Ovary (tissue), 9 donors: ENCODE measurements around the gene OPCML. TPM values are rescaled to one million over a fixed set of nuclear protein-coding genes. Genes with fewer than 3 reads are reported as not detected.

Experiments used
- DNase-seq, 5 donors: peaks; one replicate each; pipeline ENCODE4 v3.0.0-alpha.2; 2019 to 2020
- H3K27ac ChIP-seq, 2 donors: fragments of 200-600 bp; one replicate each; pipeline versions ENCODE4 v1.5.1 to v1.8.0; 2019 to 2022
- H3K27me3 ChIP-seq: fragments of 200-600 bp; one replicate; pipeline ENCODE4 v1.8.0; 2022
- H3K36me3 ChIP-seq: fragments of 200-600 bp; sonication (generic); one replicate; pipeline ENCODE4 v1.5.1; 2019
- H3K4me1 ChIP-seq: one replicate; pipeline ENCODE4 v1.8.1; 2013; ENCODE audit warnings: mild to moderate bottlenecking, moderate library complexity; ENCODE audit not compliant: insufficient read depth
- H3K4me3 ChIP-seq: fragments of 200-600 bp; sonication (generic); one replicate; pipeline ENCODE4 v1.5.1; 2017
- H3K9me3 ChIP-seq, 2 donors: fragments of 200-600 bp in 1 of 2; sonication (generic) in 1 of 2; one replicate each; pipeline versions ENCODE4 v1.5.1 to v1.8.1; 2013 to 2019; ENCODE audit warnings: mild to moderate bottlenecking in 1 of 2, moderate library complexity in 1 of 2
- CTCF ChIP-seq, 3 donors: fragments of 450-650 bp in 2 of 3; fragments of 200-600 bp in 1 of 3; IDR thresholded peaks; one replicate each; pipeline versions ENCODE4 v1.5.1 to v1.8.0; 2016 to 2022; ENCODE audit warnings: antibody characterized with exemption in 3 of 3, mild to moderate bottlenecking in 1 of 3
- EP300 ChIP-seq: sonication (generic); formaldehyde crosslinking; IDR thresholded peaks from one replicate; pipeline ENCODE4 v1.6.1; 2017; ENCODE audit warnings: antibody characterized with exemption
- POLR2A ChIP-seq: fragments of 450-650 bp; IDR thresholded peaks from one replicate; pipeline ENCODE4 v1.6.1; 2017; ENCODE audit warnings: antibody characterized with exemption, mild to moderate bottlenecking, moderate library complexity
- WGBS, 3 donors: extraction: QIAGEN DNeasy Blood & Tissue Kit in 1 of 3; methylation state at CpG; one replicate each; pipeline versions ENCODE4 v1.1.5 to v1.1.7; 2013 to 2017; 5-methylcytosine and 5-hydroxymethylcytosine counted together
- intact Hi-C, 4 donors: fragments of 100-400 bp; cut with DNase I; formaldehyde crosslinking; loops; one replicate each; pipeline versions ENCODE4 v1.11.0 to v1.15.1; 2022 to 2023
- polyA plus RNA-seq, 2 donors: library from polyadenylated mRNA; stranded (reverse); fragments of 200-250 nt in 1 of 2; fragments of 350-450 nt in 1 of 2; fragmentation: Illumina TruSeq in 1 of 2; extraction: RNeasy Lipid Tissue Mini Kit (QIAGEN cat#74804) in 1 of 2; gene quantifications; one replicate each; pipeline ENCODE4 v1.2.3, GENCODE V29; 2013 to 2014
- total RNA-seq, 7 donors: library from RNA; depleted of rRNA in 2 of 7; stranded (reverse); fragments of >200 nt in 2 of 7; fragmentation: NEBNext Ultra II Directional in 3 of 7; extraction: Animal tissue kit (Norgen Biotek cat#: 25700) in 3 of 7; gene quantifications; one replicate each; pipeline versions ENCODE4 v1.1.0 to v1.2.4, GENCODE V29; 2016 to 2023
- donor health status: DM: no; HTN: no; CAD: no; lungs with moderate emphysema.
- donor health status: DM: no; HTN: no; CAD: no.
- donor health status: Bipolar disorder and iron deficiency.
- donor health status: DM: yes; HTN: yes; CAD: no.
- donor health status: DM: no; HTN: no; CAD: no.
- donor health status: DM: yes; HTN: yes; CAD: no.

OPCML gene
- total and polyA plus RNA-seq, 9 donors = under 0.01 to 2.8 (median 0.32) TPM; not detected in 2

GRCh38 chr11:133300666-133301065 lies 231.6 kb downstream of the OPCML start:
- Histone ChIP-seq H3K27ac (no peak overlapping the region), H3K4me1 (no peaks in the 10 kb centered on the region), H3K9me3 (no peaks in the 10 kb centered on the region), H3K36me3 (no peaks in the 10 kb centered on the region), H3K4me3 (no peak overlapping the region), H3K27me3 (no peaks in the 10 kb centered on the region)
- no peak for DNase-seq
- no peak for TF ChIP-seq CTCF (IDR thresholded peaks at IDR 0.05)
- no peak for TF ChIP-seq POLR2A
- TF ChIP-seq EP300 = no peak
- intact Hi-C loops = no loop called here
- 76 to 83% (median 82%) methylated on average over 3 of the region's 3 CpGs for WGBS, 3 donors

- WGBS, 3 donors = 37 to 44% (median 37%) methylated on average over 7 of the region's 7 CpGs
- H3K4me1 ChIP-seq = no peaks in the 10 kb centered on the region
- TF ChIP-seq POLR2A (no peak), CTCF (IDR thresholded peaks at IDR 0.05) (no peak), EP300 (no peak)
- H3K27me3 ChIP-seq = no peaks in the 10 kb centered on the region
- no peaks in the 10 kb centered on the region for H3K9me3 ChIP-seq
- H3K27ac ChIP-seq = no peak overlapping the region
- DNase-seq = no peak
- intact Hi-C loops = no loop called here
- H3K36me3 ChIP-seq = no peaks in the 10 kb centered on the region
- H3K4me3 ChIP-seq = no peak overlapping the region
Measured at GRCh38 chr11:133291780-133292179, 240.5 kb downstream of the OPCML start.

GRCh38 chr11:133285359-133285758 lies 246.9 kb downstream of the OPCML start:
- no peaks in the 10 kb centered on the region for H3K9me3 ChIP-seq
- no peaks in the 10 kb centered on the region for H3K4me1 ChIP-seq
- no peaks in the 10 kb centered on the region for H3K36me3 ChIP-seq
- DNase-seq = no peak
- WGBS, 3 donors = 51 to 62% (median 56%) methylated on average over 6 of the region's 6 CpGs
- no peak overlapping the region for H3K27ac ChIP-seq
- intact Hi-C loops = no loop called here
- no peak overlapping the region for H3K4me3 ChIP-seq
- TF ChIP-seq CTCF (IDR thresholded peaks at IDR 0.05) (no peak), EP300 (no peak), POLR2A (no peak)
- no peaks in the 10 kb centered on the region for H3K27me3 ChIP-seq

DNA sequence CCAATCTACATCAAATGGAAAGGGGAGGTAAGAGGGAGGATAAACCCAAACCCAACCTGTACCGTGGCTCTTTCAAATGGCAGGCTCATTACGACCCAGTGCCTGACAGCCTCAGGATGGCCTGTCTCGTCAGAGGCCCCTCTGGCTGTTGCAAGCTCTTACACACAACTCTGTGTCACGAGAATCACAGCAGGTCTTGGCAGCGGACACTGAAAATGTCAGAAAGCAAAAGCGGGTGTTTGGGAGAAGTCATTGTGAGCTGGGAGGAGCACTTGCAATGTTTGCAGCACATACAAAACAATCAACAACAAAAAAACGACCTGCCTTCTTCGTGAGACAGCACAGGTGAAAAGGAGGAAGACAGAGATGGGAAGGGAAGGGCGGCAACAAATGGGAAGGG lies 248.1 kb downstream of the OPCML start:
- no peaks in the 10 kb centered on the region for H3K36me3 ChIP-seq
- DNase-seq = no peak
- no peak for TF ChIP-seq POLR2A
- no peak for TF ChIP-seq CTCF (IDR thresholded peaks at IDR 0.05)
- no peak for TF ChIP-seq EP300
- WGBS, 3 donors = 61 to 72% (median 71%) methylated on average over 9 of the region's 9 CpGs
- H3K4me1 ChIP-seq = no peaks in the 10 kb centered on the region
- H3K27me3 ChIP-seq = no peaks in the 10 kb centered on the region
- H3K4me3 ChIP-seq = no peak overlapping the region
- intact Hi-C loops = no loop called here
- no peak overlapping the region for H3K27ac ChIP-seq
- H3K9me3 ChIP-seq = no peaks in the 10 kb centered on the region

DNA sequence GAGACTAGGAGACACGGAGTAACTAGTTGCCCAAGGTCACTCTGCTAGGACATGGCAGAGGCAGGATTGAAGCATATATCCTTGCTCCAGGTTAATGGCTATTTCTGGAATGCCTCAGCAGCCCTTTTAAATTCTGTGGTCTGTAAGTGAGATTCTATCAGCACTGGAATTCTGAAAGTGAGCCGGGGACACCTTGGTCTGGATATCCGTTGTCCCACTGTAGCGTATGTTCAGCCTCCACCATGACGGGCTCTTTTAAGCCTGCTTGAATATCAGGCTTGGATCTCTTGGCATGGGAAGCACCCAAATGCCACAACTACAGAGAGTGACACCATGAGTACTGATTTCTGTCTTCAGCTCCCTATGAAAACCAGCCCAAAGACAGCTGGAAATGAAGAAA lies 254.4 kb downstream of the OPCML start:
- intact Hi-C loops = loop anchor here in 1 of 4 donors (1.0 kb wide), 1 partner anchor 52 kb away; no protein-coding TSS in a partner anchor
- Histone ChIP-seq H3K27me3 (no peaks in the 10 kb centered on the region), H3K27ac (no peak overlapping the region), H3K4me1 (no peaks in the 10 kb centered on the region), H3K4me3 (no peak overlapping the region), H3K9me3 (no peaks in the 10 kb centered on the region), H3K36me3 (no peaks in the 10 kb centered on the region)
- DNase-seq = no peak
- TF ChIP-seq CTCF (IDR thresholded peaks at IDR 0.05) (no peak), POLR2A (no peak), EP300 (no peak)
- WGBS, 3 donors = 78 to 84% (median 84%) methylated on average over 5 of the region's 5 CpGs
